A549 (cell line): ENCODE measurements around the gene DIS3L2.

Experiments used
- CTCF ChIP-seq: fragments of >200 bp; sonication (Bioruptor Twin); formaldehyde crosslinking; IDR thresholded peaks from 3 replicates; pipeline ENCODE4 v1.5.1; 2016
- EP300 ChIP-seq, 2 experiments: fragments of >200 bp; sonication (Bioruptor Twin); formaldehyde crosslinking; IDR thresholded peaks; 2 replicates in 1 of 2; 3 replicates in 1 of 2; pipeline ENCODE4 v1.6.1; 2016 to 2017
- HDAC2 ChIP-seq: fragments of 200-600 bp; sonication (generic); IDR thresholded peaks from 2 replicates; pipeline ENCODE4 v1.6.1; 2016
- JUN ChIP-seq, 2 experiments: fragments of >200 bp; sonication (Bioruptor Twin); formaldehyde crosslinking; IDR thresholded peaks; 2 replicates in 1 of 2; 3 replicates in 1 of 2; pipeline ENCODE4 v1.6.1; 2016 to 2017
- POLR2A ChIP-seq: IDR thresholded peaks from 2 replicates; pipeline ENCODE4 v1.6.1; 2012; ENCODE audit warnings: mild to moderate bottlenecking, low read length
- REST ChIP-seq: fragments of 200-600 bp; sonication (generic); IDR thresholded peaks from 2 replicates; pipeline ENCODE4 v1.6.1; 2016; ENCODE audit warnings: antibody characterized with exemption, mild to moderate bottlenecking, moderate library complexity
- SREBF2 ChIP-seq: fragments of 450-650 bp; IDR thresholded peaks from 2 replicates; pipeline ENCODE4 v1.6.1; 2014; ENCODE audit warnings: mild to moderate bottlenecking, moderate library complexity
- TF ChIP-seq, protein P1 (sequence below): fragments of 150-350 bp; IDR thresholded peaks from 2 replicates; pipeline ENCODE4 v1.6.1; 2014; ENCODE audit warnings: low read depth, mild to moderate bottlenecking, low read length

DNA sequence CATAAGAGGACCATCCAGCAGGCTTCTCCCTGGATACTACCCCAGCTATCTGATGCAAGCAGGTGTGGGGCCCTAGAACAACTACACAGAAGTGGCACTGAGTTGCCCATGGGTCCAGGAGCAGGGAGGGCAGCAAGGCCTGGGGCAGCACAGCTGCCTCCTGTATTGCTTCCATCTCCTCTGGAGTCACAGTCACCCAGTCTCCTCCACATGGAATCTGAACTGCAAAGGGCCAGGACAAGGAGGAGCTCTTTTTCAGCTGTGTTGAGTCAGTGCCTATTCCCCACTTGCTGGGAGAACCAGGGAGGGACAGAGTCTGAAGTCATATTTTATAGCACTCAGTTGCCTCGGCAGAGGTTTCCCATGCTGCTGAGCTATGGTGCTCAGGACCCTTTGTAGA lies 349.2 kb downstream of the DIS3L2 start:
- TF ChIP-seq POLR2A (no peak), CTCF (no peak), REST (no peak), SREBF2 (no peak), EP300 (IDR thresholded peaks at IDR 0.05) (no peak), HDAC2 (no peak), JUN (IDR thresholded peaks at IDR 0.05) (no peak)
- TF ChIP-seq, protein P1, sequence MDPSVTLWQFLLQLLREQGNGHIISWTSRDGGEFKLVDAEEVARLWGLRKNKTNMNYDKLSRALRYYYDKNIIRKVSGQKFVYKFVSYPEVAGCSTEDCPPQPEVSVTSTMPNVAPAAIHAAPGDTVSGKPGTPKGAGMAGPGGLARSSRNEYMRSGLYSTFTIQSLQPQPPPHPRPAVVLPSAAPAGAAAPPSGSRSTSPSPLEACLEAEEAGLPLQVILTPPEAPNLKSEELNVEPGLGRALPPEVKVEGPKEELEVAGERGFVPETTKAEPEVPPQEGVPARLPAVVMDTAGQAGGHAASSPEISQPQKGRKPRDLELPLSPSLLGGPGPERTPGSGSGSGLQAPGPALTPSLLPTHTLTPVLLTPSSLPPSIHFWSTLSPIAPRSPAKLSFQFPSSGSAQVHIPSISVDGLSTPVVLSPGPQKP, result no peak
